Gastrocnemius medialis (tissue), 4 donors: ENCODE results near the gene ERN2. TPM values are rescaled to one million over a fixed set of nuclear protein-coding genes. Genes with fewer than 3 reads are reported as not detected.
A peak's percentile ranks its signal among the peaks of the same experiment; 100 is the strongest.

Source experiments
- ATAC-seq, 2 donors: fragments of 150-250 bp; one replicate each; pipeline ENCODE4 v1.9.1; 2016
- DNase-seq, 2 donors: peaks; one replicate each; pipeline ENCODE4 v3.0.0-alpha.2; 2019
- H3K27ac ChIP-seq, 4 donors: fragments of 200-600 bp; sonication (generic); 1 replicate in 1 of 4; 2 replicates in 3 of 4; pipeline ENCODE4 v1.5.1; 2016 to 2018; ENCODE audit warnings: mild to moderate bottlenecking in 2 of 4, moderate library complexity in 1 of 4
- H3K27me3 ChIP-seq, 3 donors: fragments of 200-600 bp; sonication (generic) in 2 of 3; 1 replicate in 1 of 3; 2 replicates in 2 of 3; pipeline versions ENCODE4 v1.5.1 to v1.6.0; 2016 to 2019; ENCODE audit warnings: mild to moderate bottlenecking in 1 of 3, moderate library complexity in 1 of 3
- H3K36me3 ChIP-seq, 2 donors: fragments of 200-600 bp; sonication (generic) in 1 of 2; one replicate each; pipeline ENCODE4 v1.5.1; 2017 to 2018
- H3K4me1 ChIP-seq, 2 donors: fragments of 200-600 bp; sonication (generic) in 1 of 2; one replicate each; pipeline ENCODE4 v1.5.1; 2016 to 2017; ENCODE audit warnings: mild to moderate bottlenecking in 2 of 2
- H3K4me3 ChIP-seq, 4 donors: fragments of 200-600 bp; sonication (generic) in 3 of 4; 1 replicate in 1 of 4; 2 replicates in 3 of 4; pipeline ENCODE4 v1.5.1; 2016 to 2019; ENCODE audit warnings: mild to moderate bottlenecking in 2 of 4
- H3K9me3 ChIP-seq, 3 donors: fragments of 200-600 bp; sonication (generic) in 2 of 3; 1 replicate in 1 of 3; 2 replicates in 2 of 3; pipeline ENCODE4 v1.5.1; 2016 to 2019
- CTCF ChIP-seq, 5 experiments: fragments of 450-650 bp in 3 of 5; fragments of 200-600 bp in 2 of 5; sonication (generic) in 2 of 5; IDR thresholded peaks in 4 of 5; conservative IDR thresholded peaks in 1 of 5; 1 replicate in 4 of 5; 2 replicates in 1 of 5; pipeline ENCODE4 v1.5.1; 2016 to 2019; ENCODE audit warnings: antibody characterized with exemption in 5 of 5, mild to moderate bottlenecking in 3 of 5, moderate library complexity in 3 of 5
- POLR2A ChIP-seq, 2 donors: fragments of 450-650 bp; IDR thresholded peaks; one replicate each; pipeline ENCODE4 v1.6.1; 2017; ENCODE audit warnings: antibody characterized with exemption in 2 of 2, mild to moderate bottlenecking in 2 of 2, moderate library complexity in 2 of 2
- in situ Hi-C, 4 donors: fragments of 200-750 bp; cut with MboI; loops; one replicate each; pipeline versions ENCODE4 v1.15.0 to v1.8.0; 2017; ENCODE audit warnings: low sequenced_read_pairs in 4 of 4
- intact Hi-C: fragments of 100-400 bp; cut with DNase I; formaldehyde crosslinking; loops from one replicate; pipeline ENCODE4 v1.15.1; 2023; ENCODE audit warnings: low total_unique reads
- total RNA-seq, 4 donors: library from RNA; depleted of rRNA; stranded (reverse); fragments of >200 nt; gene quantifications; one replicate each; pipeline versions ENCODE4 v1.1.0 to v1.2.3, GENCODE V29; 2016

ERN2 gene
- total RNA-seq, 4 donors from 2014 or later: 1.1 TPM; not detected in 3

GRCh38 chr16:23692190-23692837 lies 20.7 kb downstream of the ERN2 start:
- Histone ChIP-seq H3K4me3 (no peak overlapping the region), H3K36me3 (peaks cover 0 to 40% of the 10 kb centered on the region in 2 donors), H3K27me3 (no peaks in the 10 kb centered on the region), H3K4me1 (peaks cover 0 to 9% of the 10 kb centered on the region in 2 donors), H3K9me3 (no peaks in the 10 kb centered on the region), H3K27ac (peak overlapping the region in 1 of 4 donors; percentile 9)
- ATAC-seq (peak in 1 of 2 donors; percentile 60), DNase-seq (peak in 1 of 2 donors; percentile 42)
- TF ChIP-seq CTCF (IDR thresholded peaks at IDR 0.05 in 4 of 5, conservative IDR thresholded peaks at IDR 0.05 in 1 of 5) (no peak), POLR2A (IDR thresholded peaks at IDR 0.05) (no peak)
- intact Hi-C loops (no loop called here), in situ Hi-C loops (no loop called here)

- in situ Hi-C loops (no loop called here), intact Hi-C loops (no loop called here)
- Histone ChIP-seq H3K36me3 (peaks cover 0 to 47% of the 10 kb centered on the region in 2 donors), H3K4me1 (peaks cover 0 to 9% of the 10 kb centered on the region in 2 donors), H3K27ac (peak overlapping the region in 1 of 4 donors; percentile 9), H3K4me3 (no peak overlapping the region), H3K27me3 (no peaks in the 10 kb centered on the region), H3K9me3 (no peaks in the 10 kb centered on the region)
- ATAC-seq: peak in 1 of 2 donors; percentile 57
- TF ChIP-seq POLR2A (IDR thresholded peaks at IDR 0.05) (no peak), CTCF (IDR thresholded peaks at IDR 0.05 in 4 of 5, conservative IDR thresholded peaks at IDR 0.05 in 1 of 5) (no peak)
- peak in 1 of 2 donors; percentile 41 for DNase-seq
Measured at GRCh38 chr16:23691483-23692189, 21.4 kb downstream of the ERN2 start.

- TF ChIP-seq POLR2A (IDR thresholded peaks at IDR 0.05) (no peak), CTCF (IDR thresholded peaks at IDR 0.05 in 4 of 5, conservative IDR thresholded peaks at IDR 0.05 in 1 of 5) (no peak)
- no peak for DNase-seq
- H3K4me1 ChIP-seq: peaks cover 0 to 9% of the 10 kb centered on the region in 2 donors
- H3K27me3 ChIP-seq: no peaks in the 10 kb centered on the region
- no peak overlapping the region for H3K4me3 ChIP-seq
- in situ Hi-C loops: no loop called here
- H3K9me3 ChIP-seq: no peaks in the 10 kb centered on the region
- ATAC-seq: no peak
- intact Hi-C loops: no loop called here
- peak overlapping the region in 1 of 4 donors; percentile 9 for H3K27ac ChIP-seq
- H3K36me3 ChIP-seq: peaks cover 0 to 53% of the 10 kb centered on the region in 2 donors
Measured at GRCh38 chr16:23690771-23691482, 22.1 kb downstream of the ERN2 start.

- TF ChIP-seq POLR2A (IDR thresholded peaks at IDR 0.05): no peak
- no peak for TF ChIP-seq CTCF (IDR thresholded peaks at IDR 0.05 in 4 of 5, conservative IDR thresholded peaks at IDR 0.05 in 1 of 5)
- H3K4me3 ChIP-seq: no peak overlapping the region
- ATAC-seq (no peak), DNase-seq (no peak)
- in situ Hi-C loops (no loop called here), intact Hi-C loops (no loop called here)
- peaks cover 0 to 56% of the 10 kb centered on the region in 2 donors for H3K36me3 ChIP-seq
- H3K27me3 ChIP-seq: no peaks in the 10 kb centered on the region
- H3K9me3 ChIP-seq: no peaks in the 10 kb centered on the region
- H3K4me1 ChIP-seq: peaks cover 0 to 9% of the 10 kb centered on the region in 2 donors
- H3K27ac ChIP-seq: no peak overlapping the region
Measured at GRCh38 chr16:23689442-23690187, 23.4 kb downstream of the ERN2 start.
